PC-3 (cell line): ENCODE results near the gene HDHD3. TPM values are rescaled to one million over a fixed set of nuclear protein-coding genes. Genes with fewer than 3 reads are reported as not detected.
A peak's percentile ranks its signal among the peaks of the same experiment; 100 is the strongest.
"Not testable (repeated sequence)": the region's sequence is repeated elsewhere in the genome, so short reads cannot be mapped to it uniquely, and the experiment has no call there.

ENCODE experiments used
- ATAC-seq: fragments of 200-7000 bp; cut with Tn5 transposase; 2 replicates; pipeline ENCODE4 v1.9.1; 2020; ENCODE audit warnings: mild to moderate bottlenecking, moderate library complexity
- BruUV-seq: library from RNA; stranded (reverse); fragments of 400-500 nt; replicated peaks from 2 replicates; lab custom pipeline; 2021; lab: Mats Ljungman, UMichigan
- CTCF ChIA-PET: fragments of 300-600 bp; sonication (Branson Sonifier 250); formaldehyde crosslinking; loops from one replicate; lab custom pipeline; 2022; ENCODE audit warnings: antibody characterized with exemption; lab: Charles Lee
- POLR2A ChIA-PET: fragments of 300-600 bp; sonication (Branson Sonifier 250); formaldehyde crosslinking; loops from one replicate; lab custom pipeline; 2022; ENCODE audit warnings: antibody characterized with exemption; ENCODE audit not compliant: unreplicated experiment; lab: Charles Lee
- DNase-seq: peaks from one replicate; pipeline ENCODE4 v3.0.0-alpha.2; 2015
- H2AFZ ChIP-seq: fragments of 300-600 bp; sonication (generic); 2 replicates; pipeline ENCODE4 v1.6.0; 2016; ENCODE audit warnings: antibody characterized with exemption, low read length
- H3F3A ChIP-seq: fragments of 300-600 bp; sonication (generic); one replicate; pipeline ENCODE4 v1.6.0; 2017; ENCODE audit warnings: antibody characterized with exemption, low read length, control low read depth, mild to moderate bottlenecking; ENCODE audit not compliant: unreplicated experiment
- H3K27ac ChIP-seq: fragments of 300-600 bp; sonication (generic); 2 replicates; pipeline ENCODE4 v1.5.1; 2016; ENCODE audit warnings: mild to moderate bottlenecking, low read length
- H3K27me3 ChIP-seq: fragments of 300-600 bp; sonication (generic); 2 replicates; pipeline ENCODE4 v1.6.1; 2016; ENCODE audit warnings: low read length, mixed read lengths
- H3K36me3 ChIP-seq: fragments of 300-600 bp; sonication (generic); 2 replicates; pipeline ENCODE4 v1.6.1; 2016; ENCODE audit warnings: low read depth, mixed run types, low read length, mixed read lengths
- H3K4me1 ChIP-seq: fragments of 300-600 bp; sonication (generic); 2 replicates; pipeline ENCODE4 v1.5.1; 2016; ENCODE audit warnings: low read length; ENCODE audit not compliant: insufficient read depth
- H3K4me2 ChIP-seq: fragments of 300-600 bp; sonication (generic); 2 replicates; pipeline ENCODE4 v1.6.0; 2016; ENCODE audit warnings: low read length
- H3K4me3 ChIP-seq: fragments of 300-600 bp; sonication (generic); 2 replicates; pipeline ENCODE4 v1.5.1; 2016; ENCODE audit warnings: mild to moderate bottlenecking, low read length, mixed read lengths
- H3K79me2 ChIP-seq: fragments of 300-600 bp; sonication (generic); 2 replicates; pipeline ENCODE4 v1.6.1; 2017; ENCODE audit warnings: low read length, mixed read lengths
- H3K9ac ChIP-seq: fragments of 300-600 bp; sonication (generic); 2 replicates; pipeline ENCODE4 v1.6.0; 2016; ENCODE audit warnings: mild to moderate bottlenecking, low read length
- H3K9me2 ChIP-seq: fragments of 300-600 bp; sonication (generic); replicated peaks from 2 replicates; pipeline ENCODE4 v1.6.1; 2016; ENCODE audit warnings: mixed run types, low read length, mixed read lengths
- H3K9me3 ChIP-seq: fragments of 300-600 bp; sonication (generic); 2 replicates; pipeline ENCODE4 v1.6.1; 2016; ENCODE audit warnings: low read length, mixed read lengths
- H4K20me1 ChIP-seq: fragments of 300-600 bp; sonication (generic); 2 replicates; pipeline ENCODE4 v1.6.1; 2016; ENCODE audit warnings: low read length, mixed read lengths
- CTCF ChIP-seq: fragments of 300-600 bp; sonication (generic); conservative IDR thresholded peaks from 2 replicates; pipeline ENCODE4 v1.5.1; 2017; ENCODE audit warnings: antibody characterized with exemption, low read depth, mild to moderate bottlenecking, low read length
- EZH2 ChIP-seq: fragments of 300-600 bp; sonication (generic); IDR thresholded peaks from one replicate; pipeline ENCODE4 v1.6.1; 2017; ENCODE audit warnings: antibody characterized with exemption, mild to moderate bottlenecking, low read length; ENCODE audit not compliant: unreplicated experiment
- EZH2phosphoT487 ChIP-seq: fragments of 300-600 bp; sonication (generic); IDR thresholded peaks from 2 replicates; pipeline ENCODE4 v1.6.1; 2018; ENCODE audit warnings: mild to moderate bottlenecking, antibody characterized with exemption, low read length, borderline replicate concordance
- intact Hi-C: fragments of 100-400 bp; cut with micrococcal nuclease; formaldehyde crosslinking; loops from 2 replicates; pipeline ENCODE4 v1.9.0; 2023
- total RNA-seq: library from RNA; depleted of rRNA; stranded (reverse); fragments of >200 nt; gene quantifications from 2 replicates; pipeline ENCODE4 v1.2.3, GENCODE V29; 2014

HDHD3 gene
- total RNA-seq, 1 experiment from 2014 or later: 17.8 TPM

GRCh38 chr9:113406873-113407511 is 30.2 kb upstream of the HDHD3 start:
- peak; percentile 60 for TF ChIP-seq CTCF
- POLR2A ChIA-PET, H3K9ac ChIP-seq, H3K27me3 ChIP-seq, H2AFZ ChIP-seq, H3F3A ChIP-seq, BruUV-seq, H3K27ac ChIP-seq, H4K20me1 ChIP-seq, H3K9me2 ChIP-seq, H3K9me3 ChIP-seq, H3K4me3 ChIP-seq, CTCF ChIA-PET: not testable (repeated sequence)
- Histone ChIP-seq H3K79me2 (peaks cover 31% of the 10 kb centered on the region), H3K4me2 (peak overlapping the region; percentile 97; the same call in 1 of the 2 replicates), H3K36me3 (peaks cover 14% of the 10 kb centered on the region), H3K4me1 (peaks cover 17% of the 10 kb centered on the region)
- intact Hi-C loops: loop anchor here (1.0 kb wide), 1 partner anchor 98 kb away; no protein-coding TSS in a partner anchor
- DNase-seq: peak; percentile 65
- ATAC-seq: peak; percentile 31

GRCh38 chr9:113406353-113406752 is 29.6 kb upstream of the HDHD3 start:
- H3K9me3 ChIP-seq, H3K27me3 ChIP-seq, H3K4me2 ChIP-seq, H3K9me2 ChIP-seq, H3K9ac ChIP-seq, H4K20me1 ChIP-seq, H2AFZ ChIP-seq, intact Hi-C loops, BruUV-seq, H3F3A ChIP-seq, DNase-seq, CTCF ChIA-PET, ATAC-seq, POLR2A ChIA-PET, H3K27ac ChIP-seq, H3K4me3 ChIP-seq: not testable (repeated sequence)
- Histone ChIP-seq H3K4me1 (peaks cover 21% of the 10 kb centered on the region), H3K36me3 (peaks cover 14% of the 10 kb centered on the region), H3K79me2 (peaks cover 31% of the 10 kb centered on the region)

- Histone ChIP-seq H3K9me3 (no peaks in the 10 kb centered on the region), H3K27me3 (no peaks in the 10 kb centered on the region), H3K4me2 (no peak overlapping the region), H3K79me2 (peaks cover 23% of the 10 kb centered on the region), H2AFZ (no peak overlapping the region), H3K9ac (no peak overlapping the region), H3F3A (no peaks in the 10 kb centered on the region), H3K4me1 (peaks cover 24% of the 10 kb centered on the region), H3K27ac (no peak overlapping the region), H3K9me2 (no peaks in the 10 kb centered on the region), H3K4me3 (no peak overlapping the region), H4K20me1 (no peaks in the 10 kb centered on the region), H3K36me3 (peaks cover 12% of the 10 kb centered on the region)
- no peak for DNase-seq
- CTCF ChIA-PET: no interaction called here
- no peak for ATAC-seq
- POLR2A ChIA-PET: no interaction called here
- BruUV-seq: no TSS peak
- intact Hi-C loops: no loop called here
- no peak for TF ChIP-seq EZH2phosphoT487
- no peak for TF ChIP-seq CTCF
- TF ChIP-seq EZH2: no peak
These were observed 26.9 kb upstream of the HDHD3 start for GRCh38 chr9:113403646-113404045.
